VCaP (cell line): ENCODE results near the gene IDH2.

ENCODE experiments used
- H3K27ac ChIP-seq: fragments of 450-650 bp; 2 replicates; pipeline ENCODE4 v1.5.1; 2017
- TF ChIP-seq, protein P1 (sequence below): fragments of 450-650 bp; conservative IDR thresholded peaks from 2 replicates; pipeline ENCODE4 v1.5.1; 2017; ENCODE audit warnings: mild to moderate bottlenecking, moderate library complexity

IDH2 gene

DNA sequence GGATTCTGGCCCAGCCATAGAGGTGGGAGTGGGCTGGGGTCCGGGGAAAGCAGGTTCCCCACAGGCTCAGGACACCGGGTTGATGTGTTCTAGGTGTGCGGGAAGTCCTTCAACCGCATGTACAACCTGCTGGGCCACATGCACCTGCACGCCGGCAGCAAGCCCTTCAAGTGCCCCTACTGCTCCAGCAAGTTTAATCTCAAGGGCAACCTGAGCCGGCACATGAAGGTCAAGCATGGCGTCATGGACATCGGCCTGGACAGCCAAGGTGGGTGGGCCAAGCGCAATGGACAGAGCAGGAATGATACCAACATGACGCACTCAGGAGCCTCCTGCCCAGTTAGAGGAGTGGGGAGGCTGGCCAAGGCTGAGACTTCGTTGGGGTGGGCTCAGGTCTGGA, 28.2 kb downstream of the IDH2 start:
- H3K27ac ChIP-seq, result peak overlapping the region; percentile 6; the same call in 1 of the 2 replicates

DNA sequence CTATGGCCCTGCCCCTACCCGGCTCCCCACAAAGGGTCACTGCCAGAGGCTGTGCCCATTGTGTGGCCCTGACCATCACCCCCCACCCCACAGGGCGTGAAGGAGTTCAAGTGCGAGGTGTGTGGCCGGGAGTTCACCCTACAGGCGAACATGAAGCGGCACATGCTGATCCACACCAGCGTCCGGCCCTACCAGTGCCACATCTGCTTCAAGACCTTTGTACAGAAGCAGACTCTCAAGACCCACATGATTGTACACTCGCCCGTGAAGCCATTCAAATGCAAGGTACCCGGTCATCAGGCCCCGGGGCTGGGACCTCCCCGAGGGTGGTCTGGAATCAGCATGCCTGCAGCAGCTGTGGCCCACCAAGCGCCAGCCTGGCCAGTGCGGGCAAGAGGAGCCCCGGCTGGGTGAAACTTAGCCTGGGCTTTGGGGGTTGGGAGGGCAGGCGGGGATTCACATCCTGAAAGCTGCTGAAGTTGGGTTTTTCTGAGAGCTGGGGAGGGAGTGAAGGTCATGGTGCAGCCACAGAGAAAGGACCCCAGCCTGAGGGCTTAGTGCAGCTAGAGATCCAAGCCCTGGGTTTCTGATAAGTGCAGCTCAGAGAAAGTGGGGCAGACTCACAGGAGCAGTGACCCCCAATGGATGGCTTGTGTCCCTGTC, 29.2 kb downstream of the IDH2 start:
- TF ChIP-seq, protein P1, sequence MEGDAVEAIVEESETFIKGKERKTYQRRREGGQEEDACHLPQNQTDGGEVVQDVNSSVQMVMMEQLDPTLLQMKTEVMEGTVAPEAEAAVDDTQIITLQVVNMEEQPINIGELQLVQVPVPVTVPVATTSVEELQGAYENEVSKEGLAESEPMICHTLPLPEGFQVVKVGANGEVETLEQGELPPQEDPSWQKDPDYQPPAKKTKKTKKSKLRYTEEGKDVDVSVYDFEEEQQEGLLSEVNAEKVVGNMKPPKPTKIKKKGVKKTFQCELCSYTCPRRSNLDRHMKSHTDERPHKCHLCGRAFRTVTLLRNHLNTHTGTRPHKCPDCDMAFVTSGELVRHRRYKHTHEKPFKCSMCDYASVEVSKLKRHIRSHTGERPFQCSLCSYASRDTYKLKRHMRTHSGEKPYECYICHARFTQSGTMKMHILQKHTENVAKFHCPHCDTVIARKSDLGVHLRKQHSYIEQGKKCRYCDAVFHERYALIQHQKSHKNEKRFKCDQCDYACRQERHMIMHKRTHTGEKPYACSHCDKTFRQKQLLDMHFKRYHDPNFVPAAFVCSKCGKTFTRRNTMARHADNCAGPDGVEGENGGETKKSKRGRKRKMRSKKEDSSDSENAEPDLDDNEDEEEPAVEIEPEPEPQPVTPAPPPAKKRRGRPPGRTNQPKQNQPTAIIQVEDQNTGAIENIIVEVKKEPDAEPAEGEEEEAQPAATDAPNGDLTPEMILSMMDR, result no peak
- H3K27ac ChIP-seq, result peak overlapping the region; percentile 6; the same call in 1 of the 2 replicates

More for the DNA sequence above, 28.2 kb downstream of the IDH2 start:
- TF ChIP-seq, protein P1, result no peak

DNA sequence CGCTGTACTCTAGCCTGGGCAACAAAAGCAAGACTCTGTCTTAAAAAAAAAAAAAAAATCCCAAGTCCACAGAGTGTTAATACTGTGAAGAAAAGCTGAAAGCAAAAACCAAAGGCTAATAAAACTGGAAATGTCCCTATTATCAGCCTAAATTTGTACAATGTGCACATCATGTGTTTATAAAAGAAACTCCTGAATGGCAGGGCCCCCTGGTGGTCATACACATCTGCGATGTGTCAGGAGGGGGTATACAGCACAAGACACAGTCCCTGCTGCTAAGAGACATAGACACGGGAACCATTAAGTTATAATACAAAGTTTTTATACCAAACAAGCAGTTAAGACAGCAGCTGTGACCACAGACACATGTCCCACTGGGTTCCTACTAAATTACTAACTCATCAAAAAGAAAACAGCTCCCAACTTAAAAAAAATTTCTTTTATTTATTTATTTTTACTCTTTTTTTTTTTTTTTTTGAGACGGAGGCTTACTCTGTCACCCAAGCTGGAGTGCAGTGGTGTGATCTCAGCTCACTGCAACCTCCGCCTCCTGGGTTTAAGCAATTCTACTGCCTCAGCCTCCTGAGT, 31.0 kb downstream of the IDH2 start:
- peak overlapping the region; percentile 66 for H3K27ac ChIP-seq
- TF ChIP-seq, protein P1, result peak; percentile 96

DNA sequence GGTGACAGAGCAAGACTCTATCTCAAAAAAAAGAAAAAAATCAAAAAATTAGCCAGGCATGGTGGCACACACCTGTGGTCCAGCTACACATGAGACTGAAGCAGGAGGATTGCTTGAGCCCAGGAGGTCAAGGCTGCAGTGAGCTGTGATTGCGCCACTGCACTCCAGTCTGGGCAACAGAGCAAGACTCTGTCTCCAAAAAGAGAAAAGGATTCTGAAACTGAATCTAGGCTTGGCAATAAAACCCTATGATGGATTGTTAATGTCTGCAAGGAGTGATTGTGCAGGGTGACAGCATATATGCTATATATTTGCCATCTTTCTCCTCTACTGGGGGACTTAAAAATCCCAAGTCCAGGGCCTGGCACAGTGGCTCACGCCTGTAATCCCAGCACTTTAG, 31.6 kb downstream of the IDH2 start:
- H3K27ac ChIP-seq, result peak overlapping the region; percentile 66

DNA sequence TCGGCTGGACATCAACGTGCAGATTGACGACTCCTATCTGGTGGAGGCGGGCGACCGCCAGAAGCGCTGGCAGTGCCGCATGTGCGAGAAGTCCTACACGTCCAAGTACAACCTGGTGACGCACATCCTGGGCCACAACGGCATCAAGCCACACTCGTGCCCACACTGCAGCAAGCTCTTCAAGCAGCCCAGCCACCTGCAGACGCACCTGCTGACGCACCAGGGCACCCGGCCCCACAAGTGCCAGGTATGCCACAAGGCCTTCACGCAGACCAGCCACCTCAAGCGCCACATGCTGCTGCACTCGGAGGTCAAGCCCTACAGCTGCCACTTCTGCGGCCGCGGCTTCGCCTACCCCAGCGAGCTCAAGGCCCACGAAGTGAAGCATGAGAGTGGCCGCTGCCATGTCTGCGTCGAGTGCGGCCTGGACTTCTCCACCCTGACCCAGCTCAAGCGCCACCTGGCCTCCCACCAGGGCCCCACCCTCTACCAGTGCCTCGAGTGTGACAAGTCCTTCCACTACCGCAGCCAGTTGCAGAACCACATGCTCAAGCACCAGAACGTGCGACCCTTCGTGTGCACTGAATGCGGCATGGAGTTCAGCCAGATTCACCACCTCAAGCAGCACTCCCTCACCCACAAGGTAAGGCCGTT, 34.2 kb downstream of the IDH2 start:
- H3K27ac ChIP-seq, result no peak overlapping the region; the same call in 1 of the 2 replicates
- TF ChIP-seq, protein P1, result no peak

DNA sequence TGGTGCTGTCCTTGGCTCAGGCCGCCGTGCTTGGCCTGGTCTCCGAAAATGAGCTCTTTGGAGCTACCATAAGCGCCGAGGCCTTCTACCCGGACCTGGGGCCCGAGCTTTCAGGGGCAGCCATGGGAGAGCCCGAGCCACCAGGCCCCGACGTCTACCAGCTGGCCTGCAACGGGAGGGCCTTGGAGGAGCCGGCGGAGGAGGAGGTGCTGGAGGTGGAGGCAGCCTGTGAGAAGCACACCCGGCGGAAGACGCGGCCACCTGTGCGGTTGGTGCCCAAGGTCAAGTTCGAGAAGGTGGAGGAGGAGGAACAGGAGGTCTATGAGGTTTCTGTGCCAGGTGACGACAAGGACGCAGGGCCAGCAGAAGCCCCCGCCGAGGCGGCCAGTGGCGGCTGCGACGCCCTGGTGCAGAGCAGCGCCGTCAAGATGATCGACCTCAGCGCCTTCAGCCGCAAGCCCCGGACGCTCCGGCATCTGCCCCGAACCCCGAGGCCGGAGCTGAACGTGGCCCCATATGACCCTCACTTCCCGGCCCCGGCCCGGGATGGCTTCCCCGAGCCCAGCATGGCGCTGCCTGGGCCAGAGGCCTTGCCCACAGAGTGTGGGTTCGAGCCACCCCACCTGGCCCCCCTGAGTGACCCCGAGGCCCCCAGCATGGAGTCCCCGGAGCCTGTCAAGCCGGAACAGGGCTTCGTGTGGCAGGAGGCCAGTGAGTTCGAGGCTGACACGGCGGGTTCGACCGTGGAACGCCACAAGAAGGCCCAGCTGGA, 34.9 kb downstream of the IDH2 start:
- peak overlapping the region; percentile 8; the same call in 1 of the 2 replicates for H3K27ac ChIP-seq
- TF ChIP-seq, protein P1, result no peak

DNA sequence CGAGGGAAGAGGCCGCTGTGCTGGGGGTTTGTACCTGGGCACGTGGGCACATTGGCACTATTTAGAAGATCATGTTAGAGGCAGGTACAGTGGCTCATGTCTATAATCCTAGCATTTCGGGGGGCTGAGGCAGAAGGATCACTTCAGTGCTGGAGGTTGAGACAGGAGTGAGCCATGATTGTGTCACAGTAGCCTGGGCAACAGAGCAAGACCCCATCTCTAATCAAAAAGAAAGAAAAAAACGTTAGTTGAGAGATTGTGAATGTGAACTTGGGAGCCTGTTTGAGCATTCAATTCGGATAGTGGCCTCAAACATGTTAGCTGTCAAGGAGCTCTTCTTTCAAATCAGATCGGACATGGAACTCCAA, 36.6 kb downstream of the IDH2 start:
- H3K27ac ChIP-seq, result 0 out of 2 replicates have a peak overlapping the region, but pooled peaks have one; percentile 21
- TF ChIP-seq, protein P1, result no peak
